Activated CD8-positive, alpha-beta T cell treated with anti-CD3 and anti-CD28 coated beads, Interleukin-2, amount 10 ng/mL, durations not matched to agents 7 days and 5 days (primary cell): ENCODE results near the gene UGT1A4. TPM values are rescaled to one million over a fixed set of nuclear protein-coding genes. Genes with fewer than 3 reads are reported as not detected.

ENCODE experiments used
- ATAC-seq: fragments of 150-1000 bp; cut with Tn5 transposase; one replicate; pipeline ENCODE4 v1.10.0; 2021; ENCODE audit warnings: moderate library complexity
- CTCF ChIA-PET: fragments of 350-600 bp; sonication (Branson Sonifier 250); formaldehyde crosslinking; loops from one replicate; lab custom pipeline; 2021; ENCODE audit warnings: antibody characterized with exemption; lab: Charles Lee
- POLR2A ChIA-PET: fragments of 350-600 bp; sonication (Branson Sonifier 250); formaldehyde crosslinking; loops from one replicate; lab custom pipeline; 2021; ENCODE audit warnings: antibody characterized with exemption; lab: Charles Lee
- DNase-seq: peaks from one replicate; pipeline ENCODE4 v3.0.0-alpha.2; 2020
- H3K27ac Mint-ChIP-seq: one replicate; pipeline ENCODE4 v1.8.0; 2021; ENCODE audit warnings: mild to moderate bottlenecking, mixed read lengths
- H3K27me3 Mint-ChIP-seq: one replicate; pipeline ENCODE4 v1.8.0; 2021; ENCODE audit warnings: low read depth, mixed read lengths
- H3K36me3 Mint-ChIP-seq: one replicate; pipeline ENCODE4 v1.8.0; 2021; ENCODE audit warnings: low read depth, mixed read lengths
- H3K4me1 Mint-ChIP-seq: one replicate; pipeline ENCODE4 v1.8.0; 2021; ENCODE audit warnings: low read depth, mixed read lengths
- H3K4me3 Mint-ChIP-seq: one replicate; pipeline ENCODE4 v1.8.0; 2021; ENCODE audit warnings: mild to moderate bottlenecking, mixed read lengths
- H3K9me3 Mint-ChIP-seq: one replicate; pipeline ENCODE4 v1.8.0; 2022; ENCODE audit warnings: mixed read lengths; ENCODE audit not compliant: insufficient read depth
- total RNA-seq, 2 experiments: library from RNA; stranded (reverse); gene quantifications; one replicate each; pipeline ENCODE4 v1.2.3, GENCODE V29; 2021

UGT1A4 gene
- total RNA-seq, 2 experiments from 2014 or later = not detected

DNA sequence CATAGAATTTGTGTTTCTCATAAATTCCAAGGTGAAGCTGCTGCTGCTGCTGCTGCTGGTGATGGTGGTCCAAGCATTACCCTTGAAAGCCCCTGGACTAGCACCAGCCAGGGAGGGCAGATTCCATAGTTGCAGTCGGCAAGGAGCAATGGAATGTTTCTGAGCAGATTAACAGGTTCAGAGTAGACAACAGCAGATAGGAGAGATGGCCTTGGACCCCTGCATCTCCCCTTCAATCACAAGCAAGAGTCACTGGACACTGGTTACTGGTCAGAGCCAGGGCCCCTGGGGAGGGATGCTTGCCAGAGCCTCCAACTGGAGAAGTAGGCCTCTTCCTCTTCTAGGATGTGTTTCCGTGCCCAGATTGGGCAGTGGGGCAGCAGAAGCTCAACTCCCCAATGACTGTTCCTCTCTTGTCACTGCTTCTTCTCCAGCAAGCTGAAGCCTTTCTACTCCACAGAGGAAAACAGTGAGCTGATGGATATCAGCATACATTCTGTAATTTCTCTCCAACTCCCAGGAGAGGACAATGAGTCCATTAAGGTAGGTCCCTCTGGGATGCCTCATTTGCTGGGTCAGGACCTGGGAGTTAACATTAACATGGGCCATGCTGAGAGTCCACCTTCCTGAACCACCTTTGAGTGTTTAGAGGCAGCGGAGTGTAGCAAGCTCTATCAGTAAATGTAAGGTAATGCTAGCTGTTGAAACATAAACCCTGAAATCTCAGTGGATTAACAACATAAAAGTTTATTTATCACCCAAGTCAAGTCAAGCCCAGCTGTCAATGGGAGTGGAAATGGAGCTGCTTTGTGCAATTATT, 94.9 kb downstream of the UGT1A4 start:
- H3K4me1 Mint-ChIP-seq = peaks cover 3% of the 10 kb centered on the region
- peaks cover 6% of the 10 kb centered on the region for H3K27me3 Mint-ChIP-seq
- no peaks in the 10 kb centered on the region for H3K9me3 Mint-ChIP-seq
- CTCF ChIA-PET = interaction anchor here (0.6 to 1.5 kb wide), 2 partner anchors 19 to 84 kb away, joined by 3 read pairs; partner anchors contain the start of gene UGT1A3
- DNase-seq = no peak
- ATAC-seq = no peak
- H3K36me3 Mint-ChIP-seq = no peaks in the 10 kb centered on the region
- no peak overlapping the region for H3K27ac Mint-ChIP-seq
- POLR2A ChIA-PET = interaction anchor here (0.6 kb wide), 1 partner anchor 523 kb away, joined by 3 read pairs; no protein-coding TSS in a partner anchor
- no peak overlapping the region for H3K4me3 Mint-ChIP-seq

DNA sequence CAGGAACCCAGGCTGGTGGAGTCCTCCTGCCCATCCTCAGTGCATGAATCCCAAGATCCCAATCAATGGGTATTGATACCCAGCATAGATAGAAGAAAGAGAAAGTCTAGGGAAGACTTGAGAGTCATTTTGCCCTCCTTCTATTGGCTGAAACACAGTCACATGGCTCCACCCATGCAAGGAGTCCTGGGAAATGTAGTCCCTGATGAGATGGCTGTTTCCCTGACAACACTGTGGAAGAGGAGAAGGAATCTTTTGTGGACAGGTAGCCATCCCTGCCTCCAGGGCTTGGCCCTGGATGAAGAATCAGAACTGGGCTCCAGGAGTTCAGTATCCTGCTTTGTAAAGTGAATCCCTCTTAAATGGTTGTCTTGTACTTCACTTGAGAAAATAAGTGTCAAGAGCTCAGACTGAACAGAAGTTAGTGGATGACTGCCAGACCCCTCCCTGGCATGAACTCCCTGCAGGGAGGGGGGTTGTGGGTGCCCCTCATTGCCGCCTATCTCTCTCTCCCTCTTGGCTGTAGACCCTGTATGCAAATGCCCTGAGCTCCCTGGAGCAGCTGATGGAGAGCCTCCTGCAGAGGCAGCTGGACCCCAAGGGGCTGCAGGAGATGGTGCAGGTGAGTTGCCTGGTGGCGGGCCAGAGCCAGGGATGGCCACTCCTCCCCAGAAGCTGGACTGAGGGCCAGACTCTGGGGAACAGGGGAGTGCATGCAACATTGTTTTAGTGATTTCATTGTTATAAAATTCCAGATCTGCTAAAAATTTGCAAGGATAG, 95.7 kb downstream of the UGT1A4 start:
- ChIA-PET POLR2A (interaction anchor here (0.6 kb wide), 1 partner anchor 755 kb away, joined by 3 read pairs; no protein-coding TSS in a partner anchor), CTCF (interaction anchor here (1.5 kb wide), 1 partner anchor 18 kb away, joined by 3 read pairs; no protein-coding TSS in a partner anchor)
- Mint-ChIP-seq H3K27me3 (peaks cover 6% of the 10 kb centered on the region), H3K9me3 (no peaks in the 10 kb centered on the region), H3K4me1 (peaks cover 3% of the 10 kb centered on the region), H3K4me3 (no peak overlapping the region), H3K36me3 (no peaks in the 10 kb centered on the region), H3K27ac (no peak overlapping the region)
- no peak for ATAC-seq
- no peak for DNase-seq

DNA sequence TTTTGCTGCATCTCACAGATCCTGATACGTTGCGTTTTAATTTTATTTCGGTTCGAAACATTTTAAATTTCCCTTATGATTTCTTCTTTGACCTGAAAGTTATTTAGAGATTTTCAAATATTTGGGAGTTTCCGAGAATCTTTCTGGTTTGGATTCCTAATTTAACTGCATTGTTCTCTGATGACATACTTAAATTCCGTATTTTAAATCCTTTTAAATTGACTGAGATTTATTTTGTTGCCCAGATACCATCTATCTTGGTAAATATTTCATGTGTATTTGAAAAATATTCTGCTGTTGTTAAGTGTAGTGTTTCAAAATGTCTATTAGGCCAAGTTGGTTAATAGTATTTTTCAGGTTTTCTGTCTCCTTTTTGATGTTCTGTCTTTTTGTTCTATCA, 97.3 kb downstream of the UGT1A4 start:
- no peak overlapping the region for H3K4me3 Mint-ChIP-seq
- H3K4me1 Mint-ChIP-seq = peaks cover 3% of the 10 kb centered on the region
- H3K27ac Mint-ChIP-seq = no peak overlapping the region
- POLR2A ChIA-PET = no interaction called here
- ATAC-seq = no peak
- H3K9me3 Mint-ChIP-seq = no peaks in the 10 kb centered on the region
- CTCF ChIA-PET = no interaction called here
- peaks cover 6% of the 10 kb centered on the region for H3K27me3 Mint-ChIP-seq
- no peak for DNase-seq
- H3K36me3 Mint-ChIP-seq = no peaks in the 10 kb centered on the region

DNA sequence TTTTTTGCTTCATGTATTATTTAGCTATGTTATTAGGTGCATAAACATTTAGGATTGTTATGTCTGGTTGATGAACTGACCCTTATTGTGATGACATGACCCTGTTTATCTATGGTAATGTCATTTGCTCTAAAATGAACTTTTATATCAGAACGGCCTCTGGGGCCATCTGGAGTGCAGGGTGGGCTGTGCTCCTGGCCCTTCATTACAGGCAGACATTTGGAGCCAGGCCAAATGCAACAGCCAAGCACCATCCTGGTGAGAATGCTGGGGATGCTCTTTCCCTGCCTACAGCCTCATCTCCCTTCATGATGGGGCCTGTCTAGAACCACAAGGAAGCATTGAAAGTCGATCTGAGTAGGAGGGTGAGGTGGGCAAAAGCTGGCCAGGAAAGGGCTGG, 97.8 kb downstream of the UGT1A4 start:
- Mint-ChIP-seq H3K9me3 (no peaks in the 10 kb centered on the region), H3K4me3 (no peak overlapping the region), H3K27ac (no peak overlapping the region), H3K4me1 (peaks cover 3% of the 10 kb centered on the region), H3K27me3 (peaks cover 6% of the 10 kb centered on the region), H3K36me3 (no peaks in the 10 kb centered on the region)
- DNase-seq = no peak
- ChIA-PET CTCF (no interaction called here), POLR2A (no interaction called here)
- ATAC-seq = no peak

DNA sequence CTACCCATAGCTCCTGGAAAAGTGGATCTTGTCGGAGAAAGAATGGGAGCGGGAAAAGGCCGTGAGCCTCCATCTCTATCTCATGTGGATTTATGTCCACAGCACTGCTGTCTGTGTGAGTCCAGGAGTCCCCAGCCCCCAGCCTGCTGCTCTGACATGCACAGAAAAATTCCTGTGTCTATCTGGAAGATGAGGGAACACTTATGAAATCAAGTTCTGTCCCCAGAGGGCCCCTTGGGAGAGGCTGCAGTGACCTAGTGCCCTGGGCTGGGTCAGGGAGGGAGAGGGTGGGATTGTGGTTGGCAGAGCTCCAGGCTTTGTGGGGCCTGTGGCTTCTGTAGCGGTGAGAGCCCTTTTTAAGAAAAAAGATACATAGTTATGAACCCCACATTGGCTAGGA, 98.2 kb downstream of the UGT1A4 start:
- ATAC-seq (no peak), DNase-seq (no peak)
- H3K27me3 Mint-ChIP-seq = peaks cover 6% of the 10 kb centered on the region
- no peaks in the 10 kb centered on the region for H3K9me3 Mint-ChIP-seq
- CTCF ChIA-PET = no interaction called here
- H3K4me3 Mint-ChIP-seq = no peak overlapping the region
- H3K27ac Mint-ChIP-seq = no peak overlapping the region
- no peaks in the 10 kb centered on the region for H3K36me3 Mint-ChIP-seq
- peaks cover 3% of the 10 kb centered on the region for H3K4me1 Mint-ChIP-seq
- POLR2A ChIA-PET = no interaction called here

DNA sequence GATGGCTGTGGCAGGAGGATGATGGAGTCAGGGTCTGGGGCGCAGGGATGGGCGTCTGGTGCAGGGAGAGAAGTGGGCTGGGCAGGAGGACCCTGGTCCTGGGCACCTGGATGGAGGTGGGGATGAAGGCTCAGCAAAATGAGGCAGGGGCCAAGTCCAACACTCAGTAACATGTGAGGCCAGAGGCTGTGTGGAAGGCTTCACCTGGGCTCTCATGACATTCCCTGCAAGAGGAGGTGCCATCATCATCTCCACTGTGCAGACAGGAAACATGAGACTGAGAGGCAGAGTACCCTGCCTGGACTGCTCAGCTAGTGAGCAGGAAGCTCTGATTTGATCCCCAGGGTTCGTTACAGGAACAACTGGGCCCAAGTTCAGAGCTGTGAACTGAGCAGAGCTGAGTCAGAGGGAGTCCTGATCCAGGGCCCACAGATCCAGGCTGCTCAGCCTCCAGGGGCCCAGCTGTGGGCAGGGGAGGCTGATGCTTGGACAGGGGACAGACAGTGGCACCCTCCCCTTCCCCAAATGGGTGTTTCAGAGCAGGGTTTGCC, 98.9 kb downstream of the UGT1A4 start:
- Mint-ChIP-seq H3K27me3 (peaks cover 4% of the 10 kb centered on the region), H3K4me3 (no peak overlapping the region), H3K36me3 (no peaks in the 10 kb centered on the region), H3K4me1 (peaks cover 3% of the 10 kb centered on the region), H3K9me3 (no peaks in the 10 kb centered on the region), H3K27ac (no peak overlapping the region)
- ChIA-PET POLR2A (no interaction called here), CTCF (no interaction called here)
- DNase-seq (no peak), ATAC-seq (no peak)

DNA sequence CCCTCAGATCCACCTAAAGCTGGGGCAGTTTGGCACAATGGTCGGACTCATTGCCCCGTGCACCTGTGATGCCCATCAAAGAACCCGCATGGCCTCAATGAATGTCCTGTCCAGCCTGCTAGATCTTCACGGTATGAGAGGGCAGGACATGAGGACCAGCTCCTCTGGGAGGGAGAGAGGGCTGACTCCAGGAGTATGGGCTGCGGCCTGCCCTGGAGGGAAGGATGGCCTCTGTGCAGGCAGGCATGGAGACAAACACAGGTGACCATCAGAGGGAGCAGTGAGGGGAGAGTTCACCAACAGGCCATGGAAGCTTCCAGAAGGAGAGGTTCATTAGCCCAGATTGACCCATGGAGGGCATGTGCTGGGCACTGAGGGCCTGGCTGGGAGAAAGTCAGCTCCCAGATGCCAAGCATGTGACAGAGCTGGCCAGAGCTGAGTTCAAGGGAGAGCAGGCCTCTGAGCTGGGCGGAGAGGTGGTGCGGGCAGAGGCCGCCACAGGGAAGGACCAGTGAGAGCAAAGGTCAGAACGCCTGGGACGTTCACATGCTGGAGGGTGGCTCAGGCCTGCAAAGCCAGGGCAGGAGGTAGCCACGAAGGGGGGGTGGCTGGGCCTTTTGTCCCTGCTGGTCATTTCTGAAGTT, 99.6 kb downstream of the UGT1A4 start:
- ChIA-PET CTCF (no interaction called here), POLR2A (no interaction called here)
- no peaks in the 10 kb centered on the region for H3K36me3 Mint-ChIP-seq
- H3K4me1 Mint-ChIP-seq = peaks cover 3% of the 10 kb centered on the region
- no peak for DNase-seq
- H3K27me3 Mint-ChIP-seq = peaks cover 2% of the 10 kb centered on the region
- no peaks in the 10 kb centered on the region for H3K9me3 Mint-ChIP-seq
- no peak for ATAC-seq
- H3K27ac Mint-ChIP-seq = peak overlapping the region; percentile 60
- no peak overlapping the region for H3K4me3 Mint-ChIP-seq

DNA sequence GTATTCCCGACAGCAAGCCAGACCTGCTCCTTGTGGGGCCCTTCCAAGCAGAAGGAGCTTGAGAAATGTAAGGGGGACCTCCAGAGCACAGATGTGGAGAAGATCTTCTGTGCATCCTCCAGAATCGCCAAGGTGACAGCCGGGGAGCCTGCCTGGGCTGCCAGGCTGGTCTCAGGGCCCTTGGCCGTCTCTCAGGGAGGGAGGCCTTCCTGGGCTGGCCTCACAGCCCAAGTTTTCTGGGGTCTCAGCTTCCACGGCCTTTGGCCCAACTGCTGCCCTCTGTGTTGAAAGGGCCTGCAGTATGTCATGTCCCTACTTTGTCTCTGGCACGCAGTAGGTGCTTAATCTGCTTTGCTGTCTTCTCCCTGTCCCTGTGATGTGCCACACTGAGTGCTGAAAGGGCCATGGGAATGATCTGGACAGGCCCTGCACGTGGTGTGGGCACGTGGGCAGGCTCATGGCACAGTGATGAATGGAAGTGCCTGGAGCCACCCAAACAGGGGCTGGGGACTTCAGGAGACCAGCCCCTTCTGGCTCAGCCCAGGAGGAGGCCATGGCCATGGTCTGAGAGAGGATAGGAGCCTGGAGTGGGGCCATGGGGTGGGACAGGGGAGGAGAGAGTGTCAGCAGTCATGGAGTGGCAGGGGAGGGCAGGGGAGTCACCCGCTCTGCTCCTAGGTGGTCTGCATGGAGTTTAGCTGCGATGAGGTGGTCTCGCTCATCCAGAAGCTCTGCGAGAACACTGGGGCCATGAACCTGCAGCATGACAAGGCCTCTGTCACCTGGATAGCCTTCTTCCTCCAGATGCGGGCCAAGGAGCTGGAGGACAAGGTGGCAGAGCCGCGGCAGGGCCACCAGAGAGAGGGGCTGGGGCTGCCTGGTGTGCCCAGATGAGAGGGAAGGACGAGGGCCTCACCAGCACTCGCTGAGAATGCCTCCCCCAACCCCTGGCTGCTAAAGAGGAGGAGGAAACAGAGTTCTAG, 100.4 kb downstream of the UGT1A4 start:
- H3K4me3 Mint-ChIP-seq = no peak overlapping the region
- no peaks in the 10 kb centered on the region for H3K9me3 Mint-ChIP-seq
- ChIA-PET POLR2A (no interaction called here), CTCF (no interaction called here)
- peaks cover 3% of the 10 kb centered on the region for H3K4me1 Mint-ChIP-seq
- peaks cover 2% of the 10 kb centered on the region for H3K27me3 Mint-ChIP-seq
- DNase-seq (no peak), ATAC-seq (no peak)
- H3K27ac Mint-ChIP-seq = no peak overlapping the region
- H3K36me3 Mint-ChIP-seq = no peaks in the 10 kb centered on the region

DNA sequence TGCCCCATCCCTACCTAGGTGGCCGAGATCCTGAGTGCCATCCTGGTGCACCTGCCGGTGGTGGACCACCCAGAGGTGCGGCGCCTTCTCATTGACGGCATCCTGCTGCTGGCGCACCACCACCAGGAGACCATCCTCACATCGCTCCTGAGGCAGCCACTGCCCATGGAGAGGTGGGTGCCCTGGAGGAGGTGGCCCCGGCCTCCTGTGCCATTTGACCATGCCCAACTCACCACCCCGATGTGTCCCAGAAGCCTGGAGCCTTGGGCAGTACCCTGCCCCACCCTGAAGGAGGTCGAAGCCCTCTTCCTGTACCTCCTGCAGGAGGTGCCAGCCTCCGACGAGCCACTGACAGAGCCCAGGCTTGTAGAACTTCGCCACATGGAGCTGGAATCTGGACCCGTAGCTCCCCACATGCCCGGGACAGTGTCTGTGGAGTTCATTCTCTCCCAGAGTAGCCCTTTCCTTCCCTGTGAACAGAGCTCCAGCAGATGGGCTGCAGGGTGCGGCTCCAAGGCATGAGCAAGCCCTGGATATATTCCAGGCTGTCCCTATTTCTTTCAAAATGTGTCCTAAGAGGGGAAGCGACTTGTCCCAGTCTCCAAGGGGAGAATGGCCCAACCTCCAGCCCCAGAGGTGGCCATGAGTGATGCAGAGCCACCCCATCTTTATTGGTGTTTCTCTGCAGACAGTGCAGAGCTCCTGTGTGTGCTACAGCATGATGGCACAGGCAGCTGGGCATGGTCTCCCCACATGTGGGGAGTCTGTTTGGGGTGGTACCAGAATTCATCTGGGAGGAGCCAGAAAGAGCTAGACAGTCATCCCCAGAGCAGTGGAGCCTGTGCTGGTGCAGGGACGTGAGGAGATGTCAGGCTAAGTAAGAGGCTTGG, 101.6 kb downstream of the UGT1A4 start:
- ChIA-PET CTCF (no interaction called here), POLR2A (interaction anchor here (0.5 kb wide), 1 partner anchor 19 kb away, joined by 3 read pairs; no protein-coding TSS in a partner anchor)
- no peak for ATAC-seq
- Mint-ChIP-seq H3K9me3 (no peaks in the 10 kb centered on the region), H3K4me1 (peaks cover 3% of the 10 kb centered on the region), H3K36me3 (no peaks in the 10 kb centered on the region), H3K27ac (no peak overlapping the region), H3K27me3 (peaks cover 5% of the 10 kb centered on the region), H3K4me3 (no peak overlapping the region)
- no peak for DNase-seq

DNA sequence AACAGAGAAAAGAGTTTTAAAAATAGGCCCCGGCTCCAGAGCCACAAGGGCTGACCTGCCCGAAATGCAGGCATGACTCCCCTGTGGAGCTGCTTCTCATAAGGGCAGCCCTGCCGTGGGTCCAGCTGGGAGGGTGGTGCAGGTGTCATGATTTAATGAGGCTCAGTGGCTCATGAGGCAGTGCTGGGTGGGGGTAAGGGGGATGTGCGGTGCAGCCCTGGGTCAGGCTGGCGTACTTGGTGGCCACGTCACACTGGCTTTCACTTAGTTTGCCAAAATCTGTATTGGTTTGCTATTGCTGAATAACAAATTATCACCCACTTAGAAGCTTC, 102.2 kb downstream of the UGT1A4 start:
- Mint-ChIP-seq H3K4me1 (peaks cover 3% of the 10 kb centered on the region), H3K36me3 (no peaks in the 10 kb centered on the region), H3K27me3 (peaks cover 7% of the 10 kb centered on the region), H3K4me3 (no peak overlapping the region), H3K9me3 (no peaks in the 10 kb centered on the region), H3K27ac (no peak overlapping the region)
- no peak for ATAC-seq
- POLR2A ChIA-PET = no interaction called here
- no peak for DNase-seq
- CTCF ChIA-PET = no interaction called here
